HG02678 (cell line): ENCODE data around the gene ADRB1.

Source experiments
- ATAC-seq: cut with Tn5 transposase; IDR thresholded peaks from one replicate; pipeline ENCODE4 v1.9.1; 2021; ENCODE audit warnings: mild to moderate bottlenecking, moderate library complexity; ENCODE audit not compliant: unreplicated experiment

The ADRB1 gene

DNA sequence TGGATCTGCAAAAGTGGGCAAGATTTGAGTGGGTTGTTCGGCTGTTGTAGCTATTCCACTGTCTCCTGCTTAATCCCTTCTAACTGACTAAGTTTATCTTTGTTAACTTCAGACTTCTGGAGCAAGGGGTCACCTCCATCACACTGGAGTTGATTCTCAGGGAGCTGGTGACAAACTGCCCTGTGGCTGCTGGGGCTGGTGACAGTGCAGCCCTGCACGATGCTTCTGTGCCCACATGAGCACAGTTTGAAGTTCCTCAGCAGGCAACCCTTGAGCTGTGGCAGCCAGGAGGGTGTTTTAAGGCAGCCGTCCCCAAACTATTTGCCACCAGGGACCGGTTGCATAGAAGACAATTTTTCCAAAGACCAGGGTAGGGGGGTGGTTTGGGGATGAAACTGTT lies 40.5 kb downstream of the ADRB1 start:
- ATAC-seq: no peak

GRCh38 chr10:114087255-114087654 lies 43.6 kb downstream of the ADRB1 start:
- no peak for ATAC-seq

DNA sequence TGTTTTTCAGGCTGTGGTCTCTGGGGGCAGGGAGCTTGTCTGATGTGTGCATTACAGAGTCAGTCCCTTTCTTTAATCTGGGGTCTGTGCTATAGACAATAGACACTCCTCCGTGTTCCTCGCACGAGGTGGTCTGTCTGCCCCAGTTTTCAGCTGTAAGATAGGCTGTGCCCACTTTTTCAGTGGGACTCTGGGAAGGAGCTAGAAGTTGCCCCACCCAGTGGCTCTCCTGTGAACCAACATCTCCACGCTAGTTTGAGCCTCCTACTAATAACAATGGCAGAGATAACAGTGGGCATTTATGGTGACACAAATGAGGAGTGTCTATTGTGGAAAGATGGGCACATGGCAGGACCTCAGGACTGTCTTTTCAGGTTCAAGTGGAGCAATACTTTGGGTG lies 44.0 kb downstream of the ADRB1 start:
- ATAC-seq: no peak

- ATAC-seq: peak; percentile 61
Observed at GRCh38 chr10:114094795-114095194, 51.1 kb downstream of the ADRB1 start.

GRCh38 chr10:114095559-114096337 lies 52.1 kb downstream of the ADRB1 start:
- ATAC-seq: peak; percentile 55
